Measurements from ENCODE around the gene PDCD1LG2.
"Not testable (repeated sequence)": the region's sequence is repeated elsewhere in the genome, so short reads cannot be mapped to it uniquely, and the experiment has no call there.

The PDCD1LG2 gene

DNA sequence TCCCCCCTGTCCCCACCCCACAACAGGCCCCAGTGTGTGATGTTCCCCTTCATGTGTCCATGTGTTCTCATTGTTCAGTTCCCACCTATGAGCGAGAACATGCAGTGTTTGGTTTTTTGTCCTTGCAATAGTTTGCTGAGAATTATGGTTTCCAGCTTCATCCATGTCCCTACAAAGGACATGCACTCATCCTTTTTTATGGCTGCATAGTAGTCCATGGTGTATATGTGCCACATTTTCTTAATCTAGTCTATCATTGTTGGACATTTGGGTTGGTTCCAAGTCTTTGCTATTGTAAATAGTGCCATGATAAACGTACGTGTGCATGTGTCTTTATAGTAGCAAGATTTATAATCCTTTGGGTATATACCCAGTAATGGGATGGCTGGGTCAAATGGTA is 15.6 kb upstream of the PDCD1LG2 start:
- DNase-seq, result not testable (repeated sequence)

DNA sequence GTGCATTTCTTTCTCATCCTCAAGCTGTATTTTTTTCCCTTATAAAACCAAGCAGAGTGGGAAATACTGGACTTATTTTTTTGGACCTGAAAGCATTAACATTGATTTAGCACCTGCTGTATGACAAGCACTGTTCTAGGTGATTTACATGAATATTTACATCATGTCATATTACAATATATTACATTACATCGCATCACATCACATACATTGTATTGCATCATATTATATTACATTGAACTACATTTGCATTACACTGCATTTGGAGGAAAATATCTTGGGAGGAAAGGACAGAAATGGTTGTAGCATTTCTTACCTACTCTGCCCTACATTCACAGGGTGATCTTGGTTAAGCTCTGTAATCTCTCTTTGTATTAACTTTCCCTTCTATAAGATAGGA is 11.2 kb upstream of the PDCD1LG2 start:
- no peak for DNase-seq

DNA sequence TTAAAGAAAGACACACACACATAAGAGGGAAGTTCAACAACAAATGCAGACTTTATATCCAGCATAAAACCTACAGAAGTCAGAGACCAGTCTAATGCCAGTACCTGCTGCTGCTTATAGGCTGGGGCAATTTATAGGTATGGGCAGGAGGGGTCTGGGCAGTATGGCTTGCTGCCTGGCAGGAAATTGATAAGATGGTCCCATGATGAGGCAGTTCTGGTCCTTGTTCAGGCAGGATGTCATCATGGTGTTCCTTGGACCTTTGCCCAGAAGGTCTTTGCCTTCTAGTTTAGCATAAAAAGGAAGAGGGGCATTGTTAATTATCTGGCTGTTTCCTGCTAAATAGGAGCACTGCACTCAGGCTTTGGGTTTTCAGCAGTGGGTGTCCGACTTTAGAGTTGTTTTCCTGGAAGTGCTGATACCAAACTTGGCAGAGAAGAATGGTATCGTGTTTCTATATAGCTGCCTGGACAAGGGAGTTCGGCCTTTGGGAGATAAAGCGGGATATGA is 10.4 kb upstream of the PDCD1LG2 start:
- DNase-seq, result no peak

DNA sequence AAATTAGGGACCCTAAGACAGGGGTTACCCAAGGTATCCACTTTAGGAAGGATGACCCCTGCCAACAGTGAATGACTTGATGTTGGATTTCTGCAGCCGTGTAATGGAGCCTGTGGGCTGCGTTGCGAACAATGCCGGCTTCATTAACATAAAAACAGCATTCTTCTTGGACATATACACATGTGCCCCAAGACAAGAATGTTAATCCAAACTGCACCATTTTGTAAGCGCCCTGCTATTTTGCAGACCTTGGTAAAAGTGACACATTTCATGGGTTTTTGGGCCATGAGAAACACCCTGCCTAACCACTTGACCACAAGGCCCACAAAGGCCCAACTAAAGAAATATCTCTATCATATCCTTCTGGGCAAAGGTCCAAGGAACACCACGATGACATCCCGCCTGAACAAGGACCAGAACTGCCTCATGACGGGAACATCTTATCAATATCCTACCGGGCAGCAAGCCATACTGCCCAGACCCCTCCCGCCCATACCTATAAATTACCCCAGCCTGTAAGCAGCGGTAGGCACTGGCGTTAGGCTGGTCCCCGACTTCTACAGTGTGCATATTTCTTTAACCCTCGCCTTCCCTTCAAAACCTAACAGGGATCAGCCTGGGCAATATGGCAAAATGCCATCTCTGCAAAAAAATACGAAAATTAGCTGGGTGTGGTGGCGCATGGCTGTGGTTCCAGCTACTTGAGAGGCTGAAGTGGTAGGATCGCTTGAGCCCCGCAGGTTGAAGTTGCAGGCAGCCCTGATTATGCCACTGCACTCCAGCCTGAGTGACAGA is 9.7 kb upstream of the PDCD1LG2 start:
- no peak for DNase-seq

DNA sequence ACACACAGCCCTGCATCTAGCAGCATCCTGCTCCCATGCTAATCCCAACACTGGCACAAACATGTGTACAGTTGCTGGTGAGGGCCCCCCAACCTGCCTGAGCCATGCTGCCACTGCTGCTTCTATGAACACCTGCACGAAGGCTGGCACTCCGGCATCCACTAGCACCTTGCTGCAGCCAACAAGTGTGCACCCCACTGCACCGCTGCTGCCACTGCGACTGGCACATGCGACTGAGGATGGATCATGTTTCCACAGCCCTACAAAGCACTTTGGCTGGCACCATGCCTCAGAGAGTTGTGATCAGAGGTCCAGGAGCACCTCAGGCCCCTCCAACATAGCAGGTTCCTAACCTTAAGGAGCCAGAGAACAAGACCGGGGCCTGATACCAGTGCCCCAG is 7.8 kb upstream of the PDCD1LG2 start:
- no peak for DNase-seq

DNA sequence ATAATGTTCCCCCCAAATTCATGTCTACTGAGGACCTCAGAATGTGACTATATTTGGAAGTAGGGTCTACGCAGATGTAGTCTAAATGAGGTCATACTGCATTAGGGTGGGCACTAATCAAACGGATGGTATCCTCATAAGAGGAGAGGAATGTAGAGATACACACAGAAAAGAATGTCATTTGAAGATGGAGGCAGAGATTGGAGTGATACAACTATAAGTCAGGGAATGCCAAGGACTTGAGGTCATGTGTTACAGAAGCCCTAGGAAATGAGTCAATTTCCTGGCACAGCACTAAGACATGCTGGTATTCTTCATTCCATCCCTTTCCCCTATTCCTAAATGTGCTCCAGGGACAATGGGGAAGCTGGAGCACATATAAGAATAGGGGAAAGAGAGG is 758 bp upstream of the PDCD1LG2 start:
- DNase-seq, result no peak

DNA sequence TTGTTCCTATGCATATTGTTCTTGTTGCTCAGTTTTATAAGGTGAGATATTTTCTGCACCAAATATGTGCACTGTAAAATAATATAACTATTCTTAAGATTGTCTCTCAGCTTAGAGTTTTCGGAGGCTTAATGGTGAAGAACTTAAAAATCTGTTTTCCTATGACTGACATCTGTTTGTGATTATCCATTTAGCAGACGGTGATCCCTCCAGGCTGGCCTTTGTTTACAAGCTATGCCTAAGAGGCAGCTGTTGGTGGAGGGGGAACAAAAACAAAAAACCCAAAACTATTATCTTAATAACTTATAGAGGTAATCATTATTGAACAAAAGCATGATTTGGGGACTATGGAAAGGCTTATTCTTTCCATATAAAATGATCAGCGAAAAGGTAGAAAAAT is 658 bp downstream of the PDCD1LG2 start:
- DNase-seq, result no peak

DNA sequence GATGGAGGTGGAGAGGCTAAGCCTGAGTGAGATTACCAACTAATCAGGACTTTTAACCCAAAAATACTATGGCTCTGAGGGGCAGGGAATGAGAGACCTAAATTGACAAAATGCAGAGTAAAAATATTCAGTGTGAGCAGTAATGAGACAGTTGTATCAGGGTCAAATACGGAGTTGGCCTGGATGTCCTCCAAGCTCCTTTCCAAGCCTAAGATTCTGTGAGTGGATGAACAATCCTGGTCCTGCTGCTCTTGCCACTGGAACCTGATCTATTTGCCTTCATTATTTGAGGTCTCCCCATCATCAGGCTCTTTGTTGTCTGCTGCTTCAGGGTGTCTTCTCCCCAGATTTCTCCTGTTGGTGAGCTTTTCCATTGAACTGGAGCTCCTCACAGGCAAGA is 1.1 kb downstream of the PDCD1LG2 start:
- DNase-seq, result no peak

DNA sequence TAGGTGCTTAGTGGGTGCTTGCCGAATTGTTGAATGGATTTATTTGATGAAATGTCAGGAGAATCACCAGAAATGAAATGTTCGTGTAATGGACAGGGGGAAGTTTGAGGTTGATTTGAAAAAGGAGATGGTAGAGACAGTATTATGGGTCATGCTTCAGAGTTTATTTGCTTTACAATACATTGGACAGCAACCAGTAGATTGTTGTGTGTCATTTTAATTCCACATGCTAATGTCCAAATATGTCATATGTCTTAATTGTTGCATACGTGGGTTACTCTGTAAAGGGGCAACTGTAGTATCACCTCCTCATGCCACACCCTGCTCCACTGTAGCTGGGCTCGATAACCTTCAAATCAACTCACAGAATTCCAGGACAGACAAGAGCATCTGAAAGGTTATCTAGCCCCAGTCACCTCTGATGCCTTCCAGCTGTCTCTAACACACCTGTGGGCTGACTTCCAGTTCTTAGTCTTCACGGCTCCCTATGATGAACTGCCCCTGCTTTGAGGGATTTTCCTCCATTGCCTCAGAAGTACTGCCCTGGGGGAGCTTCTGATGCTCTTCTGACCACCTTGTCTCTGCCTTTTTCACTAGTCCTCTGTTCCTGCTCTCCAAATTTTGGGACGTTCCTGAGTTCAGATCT is 1.7 kb downstream of the PDCD1LG2 start:
- no peak for DNase-seq

DNA sequence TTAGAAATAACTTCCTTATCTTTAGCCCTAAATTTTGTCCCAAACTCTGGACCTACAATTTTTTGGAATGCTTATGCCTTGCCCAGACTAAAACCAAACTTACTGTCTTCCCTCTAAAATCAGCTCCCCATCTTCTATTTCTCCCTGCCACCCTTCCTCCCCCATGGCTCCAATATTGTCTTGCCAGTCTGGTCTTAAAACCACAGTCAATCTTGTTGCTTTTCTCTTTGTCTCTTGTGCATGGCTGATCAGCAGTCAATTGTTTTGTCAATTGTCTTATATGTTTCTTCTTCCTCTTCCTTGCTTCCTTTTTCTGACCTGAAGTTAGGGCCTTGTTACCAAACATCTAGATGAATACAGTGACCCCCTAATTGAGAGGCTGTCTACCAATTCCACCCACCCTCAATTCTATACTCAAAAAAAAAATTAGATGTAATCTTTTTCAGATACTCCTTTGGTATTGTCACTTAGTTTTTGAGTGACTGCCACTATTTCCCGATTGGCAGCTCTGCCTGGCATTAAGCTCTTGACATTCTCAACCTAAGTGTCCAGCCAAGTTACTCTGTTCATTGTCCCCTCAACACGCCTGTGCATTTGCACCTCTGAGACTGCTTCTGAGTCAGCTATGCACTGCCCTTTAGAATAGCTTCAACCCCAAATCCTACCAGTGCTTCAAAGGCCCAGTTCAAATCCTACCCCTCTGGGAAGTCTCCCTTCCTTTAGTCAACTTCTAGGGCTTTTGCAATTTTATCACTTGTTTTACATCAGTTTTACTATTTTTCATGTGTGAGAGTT is 2.5 kb downstream of the PDCD1LG2 start:
- DNase-seq, result no peak

DNA sequence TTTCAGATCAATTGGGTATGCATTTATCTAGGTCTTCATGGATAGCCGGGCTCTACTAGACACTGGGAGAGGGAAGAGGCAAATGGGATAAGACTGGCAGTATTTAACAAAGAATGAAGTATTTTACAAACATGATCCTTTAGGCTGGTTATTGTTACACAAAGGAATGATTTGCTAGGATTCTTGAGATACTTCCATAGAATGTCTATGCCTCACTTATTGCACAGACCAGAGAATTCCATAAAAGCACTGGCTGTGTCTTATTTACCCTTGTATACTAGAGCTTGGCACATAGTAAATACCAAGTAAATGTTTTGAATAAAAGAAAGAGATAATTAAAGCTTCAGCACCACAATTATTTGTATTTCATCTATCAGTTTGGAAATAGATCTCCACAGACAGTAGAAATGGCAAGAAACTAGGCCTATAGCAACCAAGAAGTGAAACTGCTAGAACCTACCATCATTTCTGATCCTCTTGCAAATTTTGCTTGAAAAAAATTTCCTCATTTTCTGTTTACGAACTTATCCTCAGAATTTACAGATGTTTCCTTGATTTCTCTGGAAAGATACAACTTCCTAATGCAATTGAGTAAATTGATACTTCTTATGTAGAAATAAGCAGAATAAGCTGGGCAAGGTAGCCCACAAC is 3.8 kb downstream of the PDCD1LG2 start:
- DNase-seq, result no peak

DNA sequence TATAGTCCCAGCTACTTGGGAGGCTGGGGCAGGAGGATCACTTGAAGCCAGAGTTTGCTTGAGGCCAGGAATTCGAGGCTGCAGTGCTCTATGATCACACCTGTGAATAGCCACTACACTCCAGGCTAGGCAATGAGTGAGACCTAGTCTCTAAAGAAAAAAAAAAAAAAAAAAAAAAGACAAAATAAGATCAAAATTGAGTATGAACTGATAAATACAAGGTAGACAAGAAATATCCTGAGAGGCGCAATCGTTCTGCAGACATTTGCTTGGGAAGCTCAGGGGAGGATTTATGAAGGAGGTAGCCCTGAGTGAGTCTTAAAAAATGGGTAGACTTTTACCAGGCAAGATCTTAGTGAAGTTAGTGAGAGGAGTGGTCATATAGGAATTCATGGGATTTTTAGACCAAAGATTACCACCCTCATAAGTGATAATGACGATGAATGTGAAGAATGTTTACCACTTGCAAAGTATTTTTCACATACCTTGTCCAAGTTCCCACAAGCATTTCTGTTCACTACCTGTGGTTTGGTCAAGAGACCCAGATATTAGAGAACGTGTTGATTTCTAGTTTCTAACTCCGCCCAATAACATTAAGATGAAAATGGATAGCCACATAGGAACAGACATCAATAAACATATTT is 4.4 kb downstream of the PDCD1LG2 start:
- DNase-seq, result no peak

DNA sequence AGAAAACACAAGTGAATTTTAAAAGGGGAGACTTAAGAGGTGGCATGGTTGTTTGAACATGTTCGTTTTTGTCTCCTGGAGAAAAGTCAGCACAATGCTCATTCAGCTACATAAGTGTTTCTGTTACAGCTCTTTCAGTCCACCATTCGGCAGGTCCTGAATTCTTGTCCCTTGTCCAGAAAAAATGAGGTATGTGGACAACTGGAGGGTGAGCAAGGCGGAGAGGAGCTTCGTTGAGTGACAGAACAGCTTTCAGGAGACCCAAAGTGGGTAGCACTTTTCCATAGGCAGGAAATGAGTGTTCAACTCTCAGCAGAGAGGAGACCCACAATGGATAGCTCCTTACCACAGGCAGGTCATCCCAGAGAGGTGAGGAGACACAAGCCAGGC is 4.9 kb downstream of the PDCD1LG2 start:
- DNase-seq, result no peak

DNA sequence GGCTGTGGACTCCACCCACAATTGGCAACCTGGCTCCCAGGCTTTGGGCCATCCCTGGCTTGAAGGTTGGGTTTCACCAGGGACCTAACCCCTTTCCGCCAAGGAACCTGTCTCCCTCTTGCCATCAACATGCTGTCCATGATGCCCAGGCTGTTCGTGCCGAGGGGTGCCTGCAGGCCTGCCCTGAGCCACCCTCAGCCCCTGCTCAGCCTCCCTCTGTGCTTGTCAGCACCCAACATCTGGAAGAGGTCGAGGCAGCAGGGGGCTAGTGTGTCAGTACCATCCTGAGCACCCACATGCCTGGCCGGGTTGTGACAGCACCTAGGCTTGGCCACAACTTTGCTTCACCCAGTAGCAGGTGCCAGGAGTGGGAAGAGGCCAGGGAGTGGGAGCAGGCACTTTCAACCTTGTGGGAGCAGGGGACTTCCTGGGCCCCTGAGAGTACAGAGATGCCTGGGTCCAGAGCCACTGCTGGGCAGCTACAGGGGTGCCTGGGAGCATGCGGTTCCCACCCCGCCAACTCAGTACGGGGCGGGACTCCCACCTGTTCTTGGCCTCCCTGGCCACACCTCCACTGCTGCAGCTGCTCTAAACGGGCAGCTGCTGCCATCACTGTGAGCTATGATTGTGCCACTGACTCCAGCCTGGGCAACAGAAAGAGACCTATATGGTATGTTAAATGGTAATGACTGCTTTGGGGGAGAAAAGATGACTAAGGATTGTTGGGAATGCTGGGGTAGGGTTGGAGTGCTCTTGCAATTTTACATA is 6.3 kb downstream of the PDCD1LG2 start:
- DNase-seq, result no peak

DNA sequence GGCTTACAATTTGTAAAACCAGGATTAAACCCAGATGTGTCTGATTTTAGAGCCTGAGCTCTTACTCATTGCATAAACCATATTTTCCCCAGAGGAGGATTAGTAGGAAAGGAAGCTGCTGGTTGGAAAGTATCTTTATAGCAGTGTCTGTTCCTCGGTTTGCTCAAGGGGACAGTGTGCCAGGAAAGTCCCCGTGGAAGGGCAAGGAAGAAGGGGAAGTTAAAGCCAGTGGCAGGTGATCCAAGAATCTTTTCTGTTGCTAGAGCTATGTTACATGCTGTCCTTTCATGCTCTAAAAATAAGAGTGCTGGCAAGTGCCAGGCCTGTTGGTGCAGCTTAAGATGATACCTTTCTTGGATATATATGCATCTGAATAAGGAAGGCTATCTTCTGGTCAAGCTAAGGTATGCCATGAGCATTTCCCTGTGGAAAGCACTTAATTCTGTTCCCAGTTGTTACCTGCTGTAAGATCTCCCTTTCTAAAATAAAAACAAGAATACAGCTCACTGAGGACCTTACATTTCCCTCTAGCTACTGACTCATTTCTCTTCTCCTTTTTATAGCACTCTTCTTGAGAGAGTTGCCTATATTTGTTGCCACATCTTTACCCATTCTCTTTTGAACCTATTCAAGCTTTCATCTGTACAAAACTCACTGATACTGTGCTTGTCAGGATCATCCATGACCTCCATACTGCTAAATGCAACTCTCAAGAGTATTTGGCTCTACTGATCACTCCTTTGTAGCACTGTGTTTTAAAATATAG is 8.0 kb downstream of the PDCD1LG2 start:
- DNase-seq, result no peak

DNA sequence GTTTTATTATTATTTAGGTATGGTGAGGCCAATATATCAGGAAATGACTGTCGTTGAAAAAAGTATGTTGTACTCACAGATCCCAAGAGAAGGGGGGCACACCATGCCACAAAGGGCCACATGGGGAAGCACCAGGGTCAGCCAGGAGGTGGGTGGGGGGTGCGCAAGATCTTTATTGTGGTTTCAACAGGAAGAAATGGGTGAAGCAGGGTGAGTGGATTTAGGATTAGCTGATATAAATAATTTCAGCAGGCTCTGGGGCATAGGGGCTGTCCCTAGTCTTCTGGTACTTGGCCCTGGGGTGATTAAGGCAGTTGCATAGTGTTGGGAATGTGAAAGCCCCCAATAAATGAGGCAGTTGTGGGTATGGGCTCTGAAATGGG is 8.6 kb downstream of the PDCD1LG2 start:
- DNase-seq, result no peak

DNA sequence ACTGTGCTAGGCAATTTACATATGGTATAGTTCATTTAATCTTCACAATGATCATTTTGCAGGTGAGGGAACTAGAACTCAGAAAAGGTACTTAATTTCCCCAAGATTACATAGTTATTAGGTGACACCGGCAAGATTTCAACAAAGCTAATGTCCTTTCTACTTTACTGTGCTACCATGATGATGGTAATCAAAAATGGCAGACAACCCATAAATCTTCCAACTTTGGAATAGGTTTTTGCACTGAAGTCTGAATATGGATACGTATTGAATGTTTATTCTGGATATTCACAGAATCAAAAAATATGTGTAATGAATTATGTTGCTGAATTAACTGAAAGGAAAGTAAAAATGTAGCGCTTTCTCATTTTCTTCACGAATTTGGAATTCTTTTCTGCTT is 13.8 kb downstream of the PDCD1LG2 start:
- DNase-seq, result no peak

DNA sequence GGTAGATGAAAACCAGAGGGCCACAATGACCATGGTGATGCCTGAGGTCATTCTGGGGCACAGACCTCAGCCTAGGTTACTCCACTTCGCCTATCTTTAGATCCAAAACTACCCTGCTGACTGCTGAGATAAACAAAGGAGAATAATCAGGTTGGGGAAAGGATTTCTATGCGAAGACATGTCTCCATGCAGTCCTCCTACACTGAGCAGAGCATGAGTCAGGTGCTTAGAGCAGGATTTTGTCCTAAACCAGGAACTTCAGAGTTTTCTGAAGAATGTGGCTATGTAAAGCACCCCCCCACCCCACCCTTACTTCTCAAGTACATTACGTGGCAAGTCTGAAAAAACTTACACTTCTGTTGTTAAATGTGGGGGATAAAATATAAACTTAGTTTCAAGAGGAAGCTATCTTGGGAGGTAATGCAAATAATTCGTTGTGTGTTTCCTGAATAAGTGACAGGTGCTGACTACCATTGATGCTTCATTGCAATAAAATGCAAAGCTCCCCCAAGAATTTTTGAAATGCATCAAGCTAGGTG is 19.4 kb downstream of the PDCD1LG2 start:
- DNase-seq, result no peak

DNA sequence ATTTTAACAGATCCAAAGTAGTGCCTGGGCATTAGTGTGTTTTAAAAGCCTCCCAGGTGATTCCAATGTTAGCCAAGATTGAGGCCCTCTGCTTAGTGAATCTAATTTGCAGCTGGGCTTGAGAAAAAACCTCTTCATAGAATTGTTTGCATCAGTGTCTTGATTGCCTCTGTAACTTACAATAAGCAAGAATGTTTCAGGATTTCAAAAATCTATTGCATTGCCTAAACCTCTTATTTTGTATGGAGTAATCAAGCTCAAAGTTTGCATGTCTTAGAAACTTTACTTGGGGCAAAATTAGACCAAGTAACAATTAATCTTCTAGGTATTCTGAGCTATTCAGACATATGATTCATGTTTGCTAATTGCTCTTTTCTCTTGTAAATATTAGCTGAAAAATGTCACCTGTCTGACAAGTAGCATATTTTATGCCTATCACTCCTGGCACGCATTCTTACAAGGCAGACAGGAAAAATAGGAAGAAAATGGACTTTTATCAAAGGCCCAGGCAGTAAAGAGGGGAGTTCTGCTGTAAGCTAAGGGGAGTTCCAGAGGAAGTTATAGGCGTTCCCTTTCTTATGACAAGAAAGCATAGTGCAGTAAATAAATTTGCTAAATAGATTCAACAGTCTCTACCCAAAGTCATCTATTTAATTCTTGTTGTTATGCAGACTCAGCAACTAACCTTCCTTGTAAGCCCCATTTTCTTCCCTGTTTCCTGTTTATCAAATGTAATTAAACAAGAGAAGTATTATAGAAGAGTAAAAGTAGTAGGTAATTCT is 21.0 kb downstream of the PDCD1LG2 start:
- no peak for DNase-seq

DNA sequence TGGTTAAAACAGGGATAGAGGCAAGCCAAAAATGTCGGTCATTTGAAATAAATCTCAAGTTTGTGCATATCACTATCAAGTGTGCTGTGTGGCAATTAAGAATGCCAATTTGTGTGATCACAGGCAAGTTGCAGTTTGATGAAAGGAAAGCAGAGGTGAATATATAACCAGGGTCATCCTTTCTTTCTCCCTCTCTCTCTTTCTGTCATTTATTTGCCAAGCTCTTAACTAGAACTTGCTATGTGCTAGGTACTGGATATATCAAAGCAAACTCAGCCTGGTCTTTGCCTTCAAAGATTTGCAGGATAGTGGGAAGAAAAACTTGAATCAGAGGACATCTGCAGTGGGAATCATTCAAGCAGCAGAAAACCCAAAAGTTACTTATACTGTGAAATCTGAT is 22.0 kb downstream of the PDCD1LG2 start:
- DNase-seq, result no peak

Measured in activated effector memory CD4-positive, alpha-beta T cell treated with Interleukin-2 at 50 U/mL for 16 hours (primary cell).